GM19099 (cell line): ENCODE data around the gene CBLB.

ENCODE experiments used
- POLR2A ChIP-seq: IDR thresholded peaks from 3 replicates; pipeline ENCODE4 v1.6.1; 2011; ENCODE audit warnings: low read depth; ENCODE audit not compliant: insufficient read length; ENCODE audit errors: extremely low read depth

Gene CBLB

DNA sequence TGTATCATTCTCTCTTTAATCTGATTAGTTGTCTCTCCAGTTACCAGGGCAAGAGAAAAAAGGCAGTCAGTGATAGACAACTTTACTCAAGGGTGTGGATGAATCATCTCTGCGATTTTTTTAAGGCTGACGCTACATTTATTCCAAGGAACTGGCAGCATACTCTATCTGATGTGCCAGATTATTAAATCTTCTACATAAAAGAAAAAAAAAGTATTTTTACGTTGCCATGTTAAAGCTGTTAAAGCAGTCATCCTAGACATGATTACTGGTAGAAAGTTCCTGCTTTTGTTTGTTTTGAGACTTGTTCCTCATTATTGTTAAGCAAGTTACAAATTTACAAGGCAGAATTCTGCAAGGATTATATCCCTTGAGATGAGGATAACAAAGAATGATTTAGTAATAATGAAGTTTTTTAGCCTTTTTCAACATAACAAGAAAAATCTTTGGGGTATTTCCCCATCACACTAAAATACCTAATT is 121.7 kb downstream of the CBLB start:
- no peak for TF ChIP-seq POLR2A

GRCh38 chr3:105746231-105746996 is 122.4 kb downstream of the CBLB start:
- TF ChIP-seq POLR2A = no peak

DNA sequence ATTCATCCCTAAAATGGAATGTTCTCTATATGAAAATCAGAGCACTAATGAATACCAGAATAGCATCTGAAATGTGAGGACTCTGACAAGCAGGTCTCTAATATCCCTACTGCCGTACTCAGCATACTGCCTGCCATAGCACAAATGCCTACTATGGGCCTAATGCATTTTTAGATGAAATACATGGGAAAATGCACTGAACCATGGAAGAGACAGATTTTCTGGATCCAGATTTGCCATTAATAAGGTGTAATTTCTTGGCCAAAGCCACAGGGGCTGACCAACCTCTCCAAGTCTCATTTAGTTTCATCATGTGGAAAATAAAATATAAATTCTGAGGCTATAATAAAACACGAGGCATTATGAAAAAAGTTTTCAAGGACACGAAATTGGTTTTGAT is 123.8 kb downstream of the CBLB start:
- TF ChIP-seq POLR2A = no peak

GRCh38 chr3:105744202-105744601 is 124.6 kb downstream of the CBLB start:
- TF ChIP-seq POLR2A = no peak

- no peak for TF ChIP-seq POLR2A
These were observed 135.5 kb downstream of the CBLB start for GRCh38 chr3:105733356-105733755.

DNA sequence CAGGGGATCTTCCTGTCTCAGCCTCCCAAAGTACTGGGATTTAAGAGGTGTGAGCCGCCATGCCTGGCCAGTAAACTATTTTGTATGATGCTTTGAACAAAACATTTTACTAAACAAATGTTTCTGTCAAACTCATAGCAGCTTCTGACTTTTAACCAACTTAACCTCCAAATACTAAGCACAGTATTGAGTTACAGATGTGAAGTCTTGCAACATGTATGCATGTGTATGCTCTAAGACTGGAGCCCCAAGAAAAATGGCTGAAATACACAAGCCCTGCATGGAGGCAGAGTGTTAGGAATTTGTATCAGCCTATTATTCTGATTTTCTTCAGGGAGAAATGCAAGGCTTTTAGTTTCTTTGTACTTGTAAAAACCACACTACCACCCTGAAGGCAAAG is 137.1 kb downstream of the CBLB start:
- TF ChIP-seq POLR2A = no peak

GRCh38 chr3:105730801-105731354 is 137.9 kb downstream of the CBLB start:
- no peak for TF ChIP-seq POLR2A

DNA sequence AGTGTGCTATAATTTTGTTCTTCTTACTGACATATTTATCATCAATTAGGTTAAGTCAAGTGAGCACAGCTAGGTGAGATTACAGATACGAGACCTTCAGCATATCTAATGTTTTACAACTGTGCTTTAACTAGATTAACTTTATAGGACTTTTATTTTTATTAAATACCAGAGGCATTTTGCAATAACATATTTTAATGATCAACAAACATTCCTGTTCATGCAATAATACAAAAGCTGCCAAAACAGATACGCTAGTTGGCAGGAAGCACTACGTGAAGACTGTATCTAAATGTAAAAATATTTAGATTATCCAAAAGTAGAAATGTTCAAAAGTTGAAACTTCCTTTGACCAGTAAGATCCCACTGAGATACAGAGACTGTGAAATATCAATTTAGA is 139.1 kb downstream of the CBLB start:
- TF ChIP-seq POLR2A = no peak

DNA sequence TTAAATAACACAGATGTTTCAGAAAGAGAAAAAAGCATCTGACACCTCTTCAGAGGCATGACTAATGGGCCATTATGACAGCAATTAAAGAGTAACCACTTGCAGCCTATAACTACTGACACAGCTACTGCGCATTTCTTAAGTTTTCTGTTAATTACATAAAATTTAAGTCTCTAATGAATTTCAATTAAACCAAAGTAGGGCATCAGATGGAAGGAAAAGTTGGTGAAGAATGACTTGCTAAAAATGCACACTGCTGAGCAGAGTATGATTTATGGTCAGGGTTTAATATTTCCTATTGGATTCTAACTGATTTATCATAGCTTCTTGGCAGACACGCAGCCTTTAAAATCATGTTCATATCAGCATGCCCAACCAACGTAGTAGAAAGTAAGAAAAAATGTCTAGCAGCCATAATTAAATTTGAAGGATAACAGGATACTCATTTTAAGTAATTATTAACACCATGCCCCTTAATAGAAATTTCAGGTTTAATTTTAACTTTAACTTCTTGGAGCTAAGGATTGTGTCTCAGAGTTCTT is 140.0 kb downstream of the CBLB start:
- TF ChIP-seq POLR2A = no peak

DNA sequence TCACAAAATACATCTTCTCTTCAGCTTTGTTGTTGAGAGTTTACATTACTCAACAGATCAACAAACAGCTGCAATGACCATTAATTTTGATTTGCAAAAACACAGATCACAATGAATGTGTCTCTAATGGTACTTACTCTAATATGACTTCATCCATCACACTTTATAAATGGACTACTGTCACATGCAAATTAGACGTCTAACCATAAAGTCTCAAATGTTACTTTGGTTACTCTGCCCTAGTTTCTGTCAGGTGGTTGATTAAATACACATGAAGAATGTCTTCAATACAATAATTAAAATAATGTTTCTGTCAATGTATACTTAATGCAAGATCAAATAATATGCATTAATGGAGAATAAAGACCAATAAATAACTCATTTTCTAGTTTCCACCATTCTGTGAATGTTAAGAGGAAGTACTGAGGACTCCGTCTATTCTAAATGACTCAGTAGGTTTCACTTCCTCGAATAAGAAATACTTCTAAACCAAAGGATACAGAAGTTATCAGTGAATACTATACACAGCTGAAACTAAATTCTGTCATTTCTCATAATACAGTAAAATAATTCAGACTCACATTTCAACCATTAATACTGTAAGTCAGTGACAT is 145.8 kb downstream of the CBLB start:
- TF ChIP-seq POLR2A = no peak

GRCh38 chr3:105719791-105720190 is 149.0 kb downstream of the CBLB start:
- TF ChIP-seq POLR2A = no peak

GRCh38 chr3:105715372-105715771 is 153.4 kb downstream of the CBLB start:
- TF ChIP-seq POLR2A = no peak

DNA sequence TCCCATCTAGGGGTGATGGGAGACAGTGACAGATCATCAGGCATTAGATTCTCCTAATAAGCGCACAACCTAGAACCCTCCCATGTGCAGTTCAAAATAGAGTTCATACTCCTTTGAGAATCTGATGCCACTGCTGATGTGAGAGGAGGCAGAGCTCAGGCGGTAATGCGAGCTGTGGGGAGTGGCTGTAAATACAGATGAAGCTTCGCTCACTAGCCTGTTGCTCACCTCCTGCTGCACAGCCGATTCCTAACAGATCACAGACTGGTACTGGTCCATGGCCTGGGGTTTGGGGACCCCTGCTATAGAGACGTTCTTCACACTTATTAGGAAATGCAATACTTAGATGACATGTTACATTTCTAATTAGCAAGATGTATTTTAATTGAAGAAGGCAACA is 154.4 kb downstream of the CBLB start:
- TF ChIP-seq POLR2A = no peak

GRCh38 chr3:105708980-105709379 is 159.8 kb downstream of the CBLB start:
- no peak for TF ChIP-seq POLR2A

- TF ChIP-seq POLR2A = no peak
These were observed 161.8 kb downstream of the CBLB start for GRCh38 chr3:105707009-105707408.

GRCh38 chr3:105704726-105705410 is 163.9 kb downstream of the CBLB start:
- no peak for TF ChIP-seq POLR2A

DNA sequence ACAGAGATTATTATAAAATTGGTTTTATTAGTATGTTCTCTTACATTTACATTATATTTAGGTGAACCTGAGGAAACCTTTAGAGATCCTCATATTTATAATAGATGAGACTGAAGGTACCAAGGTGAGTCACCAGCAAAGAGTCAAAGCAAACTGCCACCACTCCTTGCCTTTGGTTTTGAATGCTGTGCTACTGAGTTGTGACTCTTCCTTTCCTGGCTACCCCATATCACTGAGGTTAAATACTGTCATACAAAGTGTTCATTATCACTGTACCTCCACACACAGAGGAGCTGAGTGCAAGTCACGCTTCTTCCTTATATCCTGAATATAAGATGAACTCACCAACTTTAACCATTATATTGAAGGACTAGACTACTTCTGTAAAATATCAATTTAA is 168.2 kb downstream of the CBLB start:
- TF ChIP-seq POLR2A = no peak
